Measurements from ENCODE around the gene DUSP3. TPM values are rescaled to one million over a fixed set of nuclear protein-coding genes. Genes with fewer than 3 reads are reported as not detected.
A peak's percentile ranks its signal among the peaks of the same experiment; 100 is the strongest.

The DUSP3 gene
- polyA plus RNA-seq, 1 donor from 2014 or later: 10.5 TPM

GRCh38 chr17:43741636-43742035 lies 37.1 kb downstream of the DUSP3 start:
- Mint-ChIP-seq H3K4me1 (no peaks in the 10 kb centered on the region), H3K9me3 (peaks cover 0 to 3% (median 0%) of the 10 kb centered on the region in 3 donors), H3K27ac (no peak overlapping the region), H3K4me3 (peak overlapping the region in 1 of 4 donors; percentile 24), H3K27me3 (peaks cover 37% of the 10 kb centered on the region), H3K36me3 (peaks cover 3% of the 10 kb centered on the region)

- no peak overlapping the region for H3K27ac Mint-ChIP-seq
- H3K4me1 Mint-ChIP-seq: no peaks in the 10 kb centered on the region
- peaks cover 3% of the 10 kb centered on the region for H3K36me3 Mint-ChIP-seq
- peaks cover 0 to 3% (median 0%) of the 10 kb centered on the region in 3 donors for H3K9me3 Mint-ChIP-seq
- H3K4me3 Mint-ChIP-seq: no peak overlapping the region
- H3K27me3 Mint-ChIP-seq: peaks cover 34% of the 10 kb centered on the region
These were observed 38.2 kb downstream of the DUSP3 start for GRCh38 chr17:43740541-43740940.

GRCh38 chr17:43737722-43738121 lies 41.1 kb downstream of the DUSP3 start:
- Mint-ChIP-seq H3K4me1 (no peaks in the 10 kb centered on the region), H3K9me3 (peaks cover 0 to 8% (median 3%) of the 10 kb centered on the region in 3 donors), H3K27ac (no peak overlapping the region), H3K4me3 (no peak overlapping the region), H3K27me3 (peaks cover 16% of the 10 kb centered on the region), H3K36me3 (peaks cover 5% of the 10 kb centered on the region)

GRCh38 chr17:43736389-43736788 lies 42.4 kb downstream of the DUSP3 start:
- H3K4me3 Mint-ChIP-seq: no peak overlapping the region
- no peaks in the 10 kb centered on the region for H3K4me1 Mint-ChIP-seq
- peak overlapping the region in 1 of 3 donors; percentile 51 for H3K27ac Mint-ChIP-seq
- H3K27me3 Mint-ChIP-seq: peaks cover 15% of the 10 kb centered on the region
- peaks cover 5% of the 10 kb centered on the region for H3K36me3 Mint-ChIP-seq
- H3K9me3 Mint-ChIP-seq: peaks cover 0 to 8% (median 0%) of the 10 kb centered on the region in 3 donors

- H3K4me3 Mint-ChIP-seq: no peak overlapping the region
- H3K9me3 Mint-ChIP-seq: peaks cover 0 to 8% (median 1%) of the 10 kb centered on the region in 3 donors
- H3K27ac Mint-ChIP-seq: no peak overlapping the region
- H3K36me3 Mint-ChIP-seq: peaks cover 5% of the 10 kb centered on the region
- peaks cover 12% of the 10 kb centered on the region for H3K27me3 Mint-ChIP-seq
- no peaks in the 10 kb centered on the region for H3K4me1 Mint-ChIP-seq
These were observed 44.4 kb downstream of the DUSP3 start for GRCh38 chr17:43734376-43734775.

- H3K4me1 Mint-ChIP-seq: no peaks in the 10 kb centered on the region
- peaks cover 5% of the 10 kb centered on the region for H3K36me3 Mint-ChIP-seq
- no peak overlapping the region for H3K4me3 Mint-ChIP-seq
- H3K27ac Mint-ChIP-seq: no peak overlapping the region
- peaks cover 11% of the 10 kb centered on the region for H3K27me3 Mint-ChIP-seq
- peaks cover 0 to 8% (median 1%) of the 10 kb centered on the region in 3 donors for H3K9me3 Mint-ChIP-seq
These were observed 44.8 kb downstream of the DUSP3 start for GRCh38 chr17:43733956-43734355.

GRCh38 chr17:43732958-43733357 lies 45.8 kb downstream of the DUSP3 start:
- Mint-ChIP-seq H3K4me1 (no peaks in the 10 kb centered on the region), H3K9me3 (peaks cover 0 to 8% (median 1%) of the 10 kb centered on the region in 3 donors), H3K4me3 (no peak overlapping the region), H3K27me3 (peaks cover 9% of the 10 kb centered on the region), H3K36me3 (peaks cover 5% of the 10 kb centered on the region), H3K27ac (no peak overlapping the region)

- Mint-ChIP-seq H3K4me3 (no peak overlapping the region), H3K27ac (no peak overlapping the region), H3K27me3 (peaks cover 2% of the 10 kb centered on the region), H3K4me1 (no peaks in the 10 kb centered on the region), H3K36me3 (peaks cover 2% of the 10 kb centered on the region), H3K9me3 (peaks cover 0 to 1% (median under 1%) of the 10 kb centered on the region in 3 donors)
These were observed 50.7 kb downstream of the DUSP3 start for GRCh38 chr17:43728081-43728480.

- Mint-ChIP-seq H3K4me3 (peak overlapping the region in 1 of 4 donors; percentile 42), H3K4me1 (peaks cover 6 to 8% (median 7%) of the 10 kb centered on the region in 3 donors), H3K27me3 (no peaks in the 10 kb centered on the region), H3K27ac (peak overlapping the region in 1 of 3 donors; percentile 23), H3K9me3 (no peaks in the 10 kb centered on the region), H3K36me3 (no peaks in the 10 kb centered on the region)
These were observed 54.9 kb downstream of the DUSP3 start for GRCh38 chr17:43723697-43724359.

- no peaks in the 10 kb centered on the region for H3K27me3 Mint-ChIP-seq
- H3K9me3 Mint-ChIP-seq: no peaks in the 10 kb centered on the region
- H3K36me3 Mint-ChIP-seq: no peaks in the 10 kb centered on the region
- H3K4me3 Mint-ChIP-seq: peak overlapping the region in 1 of 4 donors; percentile 57
- H3K4me1 Mint-ChIP-seq: peaks cover 6 to 10% (median 8%) of the 10 kb centered on the region in 3 donors
- H3K27ac Mint-ChIP-seq: no peak overlapping the region
These were observed 55.7 kb downstream of the DUSP3 start for GRCh38 chr17:43722870-43723665.

GRCh38 chr17:43722269-43722619 lies 56.5 kb downstream of the DUSP3 start:
- no peaks in the 10 kb centered on the region for H3K27me3 Mint-ChIP-seq
- H3K27ac Mint-ChIP-seq: no peak overlapping the region
- no peaks in the 10 kb centered on the region for H3K9me3 Mint-ChIP-seq
- H3K4me3 Mint-ChIP-seq: peak overlapping the region in 1 of 4 donors; percentile 90
- no peaks in the 10 kb centered on the region for H3K36me3 Mint-ChIP-seq
- H3K4me1 Mint-ChIP-seq: peaks cover 6 to 10% (median 8%) of the 10 kb centered on the region in 3 donors

GRCh38 chr17:43721537-43722268 lies 57.1 kb downstream of the DUSP3 start:
- Mint-ChIP-seq H3K4me1 (peaks cover 6 to 10% (median 8%) of the 10 kb centered on the region in 3 donors), H3K27me3 (no peaks in the 10 kb centered on the region), H3K4me3 (peak overlapping the region; percentile 90 to 100 (median 92)), H3K9me3 (no peaks in the 10 kb centered on the region), H3K27ac (peak overlapping the region in 2 of 3 donors; percentile 85 to 97), H3K36me3 (no peaks in the 10 kb centered on the region)

- Mint-ChIP-seq H3K27me3 (no peaks in the 10 kb centered on the region), H3K4me3 (peak overlapping the region; percentile 90 to 100 (median 96)), H3K27ac (peak overlapping the region; percentile 85 to 97 (median 86)), H3K4me1 (peaks cover 6 to 10% (median 8%) of the 10 kb centered on the region in 3 donors), H3K36me3 (no peaks in the 10 kb centered on the region), H3K9me3 (no peaks in the 10 kb centered on the region)
These were observed 58.3 kb downstream of the DUSP3 start for GRCh38 chr17:43720311-43721060.

- Mint-ChIP-seq H3K4me3 (peak overlapping the region; percentile 90 to 100 (median 96)), H3K9me3 (no peaks in the 10 kb centered on the region), H3K27me3 (no peaks in the 10 kb centered on the region), H3K4me1 (peaks cover 6 to 13% (median 8%) of the 10 kb centered on the region in 3 donors), H3K36me3 (no peaks in the 10 kb centered on the region), H3K27ac (peak overlapping the region in 1 of 3 donors; percentile 85)
These were observed 59.2 kb downstream of the DUSP3 start for GRCh38 chr17:43719578-43719977.

All from IgD-negative memory B cell (primary cell).